Suprapubic skin (tissue), 4 donors: ENCODE data around the gene NTHL1. TPM values are rescaled to one million over a fixed set of nuclear protein-coding genes. Genes with fewer than 3 reads are reported as not detected.

Experiments
- DNase-seq, 2 donors: peaks; one replicate each; pipeline ENCODE4 v3.0.0-alpha.2; 2019; ENCODE audit warnings: low spot score in 2 of 2
- H3K27ac ChIP-seq: fragments of 200-600 bp; sonication (generic); one replicate; pipeline ENCODE4 v1.5.1; 2019
- H3K27me3 ChIP-seq: fragments of 200-600 bp; sonication (generic); one replicate; pipeline ENCODE4 v1.5.1; 2019
- H3K36me3 ChIP-seq: fragments of 200-600 bp; sonication (generic); one replicate; pipeline ENCODE4 v1.5.1; 2019
- H3K4me1 ChIP-seq: fragments of 200-600 bp; sonication (generic); one replicate; pipeline ENCODE4 v1.5.1; 2019
- H3K4me3 ChIP-seq: fragments of 200-600 bp; sonication (generic); one replicate; pipeline ENCODE4 v1.5.1; 2019; ENCODE audit warnings: mild to moderate bottlenecking
- H3K9me3 ChIP-seq: fragments of 200-600 bp; sonication (generic); one replicate; pipeline ENCODE4 v1.5.1; 2019
- EP300 ChIP-seq: sonication (generic); formaldehyde crosslinking; IDR thresholded peaks from one replicate; pipeline ENCODE4 v1.6.1; 2017; ENCODE audit warnings: antibody characterized with exemption
- POLR2A ChIP-seq, 2 donors: fragments of 450-650 bp; IDR thresholded peaks; one replicate each; pipeline ENCODE4 v1.6.1; 2017; ENCODE audit warnings: antibody characterized with exemption in 2 of 2, mild to moderate bottlenecking in 2 of 2, moderate library complexity in 2 of 2
- POLR2AphosphoS5 ChIP-seq, 3 donors: sonication (generic); formaldehyde crosslinking; IDR thresholded peaks; one replicate each; pipeline ENCODE4 v1.6.1; 2017; ENCODE audit warnings: antibody characterized with exemption in 3 of 3
- WGBS: methylation state at CpG from one replicate; pipeline ENCODE4 v1.1.5; 2018; 5-methylcytosine and 5-hydroxymethylcytosine counted together
- total RNA-seq, 4 donors: library from RNA; depleted of rRNA; stranded (reverse); fragments of >200 nt; gene quantifications; one replicate each; pipeline ENCODE4 v1.1.0, GENCODE V29; 2016
- TF ChIP-seq, protein P1 (sequence below), 2 donors: fragments of 200-600 bp in 1 of 2; fragments of 450-650 bp in 1 of 2; sonication (generic) in 1 of 2; IDR thresholded peaks; one replicate each; pipeline ENCODE4 v1.5.1; 2016 to 2019; ENCODE audit warnings: antibody characterized with exemption in 2 of 2, mild to moderate bottlenecking in 1 of 2, moderate library complexity in 1 of 2

Gene NTHL1
- total RNA-seq, 4 donors from 2014 or later = 15.9 to 40.5 (median 20.9) TPM

DNA sequence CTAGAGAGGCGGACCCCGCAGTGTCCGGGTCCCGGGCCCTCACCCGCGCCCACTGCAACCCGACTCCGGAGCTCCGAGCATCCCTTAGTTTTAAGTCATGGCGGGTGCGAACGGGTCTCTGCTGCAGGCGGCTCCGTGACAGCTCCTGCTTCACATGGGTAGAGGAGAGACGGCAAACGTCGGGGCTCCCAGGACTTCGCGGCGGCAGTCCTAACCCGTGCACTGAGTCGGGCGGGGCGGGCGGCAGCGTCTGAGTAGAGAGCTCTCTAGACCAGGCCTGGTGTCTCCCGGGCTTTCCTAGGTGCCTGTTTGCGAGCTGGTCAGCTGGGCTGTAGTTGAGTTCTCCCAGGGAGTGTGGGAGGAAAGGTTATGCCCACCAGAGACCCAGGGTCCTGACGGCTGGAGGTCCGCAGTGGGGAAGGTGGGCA, 496 bp upstream of the NTHL1 start:
- Histone ChIP-seq H3K27ac (peak overlapping the region; percentile 56), H3K27me3 (no peaks in the 10 kb centered on the region), H3K36me3 (peaks cover 24% of the 10 kb centered on the region), H3K4me3 (peak overlapping the region; percentile 75), H3K9me3 (no peaks in the 10 kb centered on the region), H3K4me1 (peaks cover 43% of the 10 kb centered on the region)
- DNase-seq = no peak
- TF ChIP-seq, protein P1, sequence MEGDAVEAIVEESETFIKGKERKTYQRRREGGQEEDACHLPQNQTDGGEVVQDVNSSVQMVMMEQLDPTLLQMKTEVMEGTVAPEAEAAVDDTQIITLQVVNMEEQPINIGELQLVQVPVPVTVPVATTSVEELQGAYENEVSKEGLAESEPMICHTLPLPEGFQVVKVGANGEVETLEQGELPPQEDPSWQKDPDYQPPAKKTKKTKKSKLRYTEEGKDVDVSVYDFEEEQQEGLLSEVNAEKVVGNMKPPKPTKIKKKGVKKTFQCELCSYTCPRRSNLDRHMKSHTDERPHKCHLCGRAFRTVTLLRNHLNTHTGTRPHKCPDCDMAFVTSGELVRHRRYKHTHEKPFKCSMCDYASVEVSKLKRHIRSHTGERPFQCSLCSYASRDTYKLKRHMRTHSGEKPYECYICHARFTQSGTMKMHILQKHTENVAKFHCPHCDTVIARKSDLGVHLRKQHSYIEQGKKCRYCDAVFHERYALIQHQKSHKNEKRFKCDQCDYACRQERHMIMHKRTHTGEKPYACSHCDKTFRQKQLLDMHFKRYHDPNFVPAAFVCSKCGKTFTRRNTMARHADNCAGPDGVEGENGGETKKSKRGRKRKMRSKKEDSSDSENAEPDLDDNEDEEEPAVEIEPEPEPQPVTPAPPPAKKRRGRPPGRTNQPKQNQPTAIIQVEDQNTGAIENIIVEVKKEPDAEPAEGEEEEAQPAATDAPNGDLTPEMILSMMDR (IDR thresholded peaks at IDR 0.05) = no peak
- TF ChIP-seq POLR2A (IDR thresholded peaks at IDR 0.05) (no peak), EP300 (no peak), POLR2AphosphoS5 (IDR thresholded peaks at IDR 0.05) (no peak)
- WGBS = 0% methylated on average over 6 of the region's 30 CpGs

DNA sequence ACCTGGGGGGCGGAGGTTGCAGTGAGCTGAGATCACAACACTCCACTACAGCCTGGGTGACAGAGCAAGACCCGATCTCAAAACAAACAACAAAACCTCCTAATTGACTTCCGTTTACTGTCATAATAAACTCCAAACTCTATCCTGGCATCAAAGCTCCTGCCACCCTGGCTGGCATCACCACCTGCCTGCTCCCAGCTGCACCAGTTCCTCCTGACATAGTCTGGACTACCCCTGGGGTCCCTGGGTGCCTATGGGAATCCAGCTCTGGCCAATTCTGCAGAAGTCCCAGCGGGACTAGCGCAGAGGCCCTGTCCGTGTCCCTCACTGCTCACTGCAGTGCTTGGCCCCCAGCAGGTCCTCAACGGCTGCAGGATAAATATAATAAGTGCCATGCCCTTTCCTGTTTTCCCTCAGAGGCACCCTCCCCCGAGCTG, 723 bp downstream of the NTHL1 start:
- Histone ChIP-seq H3K36me3 (peaks cover 13% of the 10 kb centered on the region), H3K9me3 (no peaks in the 10 kb centered on the region), H3K27ac (no peak overlapping the region), H3K4me1 (peaks cover 50% of the 10 kb centered on the region), H3K4me3 (peak overlapping the region; percentile 75), H3K27me3 (no peaks in the 10 kb centered on the region)
- WGBS = 23% methylated on average over 7 of the region's 8 CpGs
- no peak for TF ChIP-seq POLR2AphosphoS5 (IDR thresholded peaks at IDR 0.05)
- TF ChIP-seq, protein P1 (IDR thresholded peaks at IDR 0.05) = no peak
- TF ChIP-seq EP300 = no peak
- TF ChIP-seq POLR2A (IDR thresholded peaks at IDR 0.05) = no peak
- DNase-seq = peak in 1 of 2 donors; percentile 60

DNA sequence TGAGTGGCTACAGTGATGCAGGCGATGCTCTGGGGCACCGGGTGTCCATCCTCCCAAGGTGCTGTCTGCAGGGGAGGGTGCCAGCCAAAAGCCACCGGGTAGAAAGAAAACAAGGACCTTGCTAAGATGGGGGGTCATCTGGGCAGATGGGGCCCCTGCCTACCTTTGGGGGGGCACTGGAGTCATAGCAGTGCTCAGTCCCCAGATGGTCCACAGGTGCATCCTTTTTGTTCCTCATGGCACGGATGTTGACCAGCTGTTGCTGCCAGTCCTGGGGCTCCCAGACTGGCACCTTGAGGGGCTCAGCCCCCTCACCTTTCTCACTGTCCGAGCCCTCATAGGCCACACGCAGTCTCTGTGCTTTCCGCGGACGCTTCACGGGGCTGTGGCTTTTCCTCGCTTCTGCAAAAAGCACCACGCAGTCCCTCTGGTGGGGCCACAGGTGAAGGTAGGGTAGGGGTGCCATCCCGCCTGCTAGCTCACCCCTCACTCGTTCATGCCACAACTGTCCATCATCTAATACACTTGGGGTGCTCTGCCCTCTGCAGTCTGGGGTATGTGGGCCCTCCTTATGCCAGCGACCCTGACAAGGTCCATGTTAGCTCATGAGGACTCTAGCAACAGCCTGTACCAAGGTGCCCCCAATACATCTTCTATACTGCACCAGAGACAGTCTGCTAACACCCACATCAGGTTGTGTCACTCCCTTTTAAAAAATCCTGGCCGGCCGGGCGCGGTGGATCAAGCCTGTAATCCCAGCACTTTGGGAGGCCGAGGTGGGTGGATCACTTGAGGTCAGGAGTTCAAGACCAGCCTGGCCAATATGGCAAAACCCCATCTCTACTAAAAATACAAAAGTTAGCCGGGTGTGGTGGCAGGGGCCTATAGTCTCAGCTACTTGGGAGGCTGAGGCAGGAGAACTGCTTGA, 1.4 kb downstream of the NTHL1 start:
- Histone ChIP-seq H3K4me1 (peaks cover 51% of the 10 kb centered on the region), H3K27me3 (no peaks in the 10 kb centered on the region), H3K4me3 (peak overlapping the region; percentile 75), H3K27ac (no peak overlapping the region), H3K9me3 (no peaks in the 10 kb centered on the region), H3K36me3 (peaks cover 7% of the 10 kb centered on the region)
- DNase-seq = peak in 1 of 2 donors; percentile 59
- TF ChIP-seq EP300 = no peak
- no peak for TF ChIP-seq POLR2AphosphoS5 (IDR thresholded peaks at IDR 0.05)
- TF ChIP-seq POLR2A (IDR thresholded peaks at IDR 0.05) = no peak
- TF ChIP-seq, protein P1 (IDR thresholded peaks at IDR 0.05) = no peak
- WGBS = 96% methylated on average over 19 of the region's 21 CpGs

DNA sequence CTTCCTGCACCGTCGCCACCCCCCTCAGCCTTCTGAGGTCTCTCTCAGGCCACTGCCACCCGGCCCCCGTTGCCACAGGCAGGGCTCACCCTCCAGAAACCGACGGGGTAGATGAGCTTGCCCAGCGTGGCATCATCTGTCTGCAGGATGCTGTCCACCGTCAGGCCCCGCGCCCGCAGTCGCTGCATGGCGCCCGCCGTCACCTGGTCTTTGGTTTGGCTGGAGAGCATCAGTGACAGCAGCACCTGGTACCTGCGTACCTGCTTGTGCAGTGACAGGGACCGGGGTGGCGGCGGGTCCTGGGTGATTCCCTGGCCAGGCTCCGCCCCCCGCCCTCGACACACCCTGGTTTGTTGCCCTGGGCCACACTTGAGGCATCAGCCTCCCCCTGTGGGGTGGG, 3.1 kb downstream of the NTHL1 start:
- H3K9me3 ChIP-seq = no peaks in the 10 kb centered on the region
- WGBS = 88% methylated on average over 19 of the region's 22 CpGs
- peak in 1 of 2 donors; percentile 61 for DNase-seq
- H3K4me1 ChIP-seq = peaks cover 67% of the 10 kb centered on the region
- H3K4me3 ChIP-seq = no peak overlapping the region
- no peak for TF ChIP-seq EP300
- TF ChIP-seq, protein P1 (IDR thresholded peaks at IDR 0.05) = no peak
- TF ChIP-seq POLR2AphosphoS5 (IDR thresholded peaks at IDR 0.05) = no peak
- TF ChIP-seq POLR2A (IDR thresholded peaks at IDR 0.05) = no peak
- H3K27ac ChIP-seq = no peak overlapping the region
- H3K27me3 ChIP-seq = no peaks in the 10 kb centered on the region
- no peaks in the 10 kb centered on the region for H3K36me3 ChIP-seq
